H1 (cell line): ENCODE data around the gene ZNF500.

Experiments used
- CREB1 ChIP-seq: IDR thresholded peaks from 2 replicates; pipeline ENCODE4 v1.6.1; 2012; ENCODE audit warnings: inconsistent platforms
- JUN ChIP-seq: IDR thresholded peaks from 2 replicates; pipeline ENCODE4 v1.6.1; 2011; ENCODE audit warnings: low read depth, mild to moderate bottlenecking, improper control_type of control experiment, low read length
- NRF1 ChIP-seq: IDR thresholded peaks from 2 replicates; pipeline ENCODE4 v1.6.1; 2011; ENCODE audit warnings: mild to moderate bottlenecking, low read depth, low read length, improper control_type of control experiment
- POLR2A ChIP-seq, 2 experiments: IDR thresholded peaks; 1 replicate in 1 of 2; 2 replicates in 1 of 2; pipeline ENCODE4 v1.6.1; 2011; ENCODE audit warnings: low read depth in 2 of 2, low read length in 2 of 2, mild to moderate bottlenecking in 2 of 2; ENCODE audit errors: control extremely low read depth in 1 of 2
- POLR2AphosphoS5 ChIP-seq: IDR thresholded peaks from 2 replicates; pipeline ENCODE4 v1.6.1; 2011; ENCODE audit warnings: low read depth, low read length
- TAF1 ChIP-seq: IDR thresholded peaks from 2 replicates; pipeline ENCODE4 v1.6.1; 2011; ENCODE audit warnings: mild to moderate bottlenecking, low read depth, low read length
- ZNF274 ChIP-seq: IDR thresholded peaks from 2 replicates; pipeline ENCODE4 v1.7.0; 2012; ENCODE audit warnings: low read length, borderline replicate concordance; ENCODE audit errors: extremely low read depth
- TF ChIP-seq, protein P1 (sequence below), 3 experiments: IDR thresholded peaks; 1 replicate in 2 of 3; 2 replicates in 1 of 3; pipeline versions ENCODE4 v1.5.1 to v1.6.1; 2011; ENCODE audit warnings: low read length in 3 of 3, mild to moderate bottlenecking in 3 of 3, inconsistent platforms in 2 of 3, low read depth in 1 of 3, moderate library complexity in 1 of 3; ENCODE audit not compliant: insufficient read depth in 1 of 3; ENCODE audit errors: control extremely low read depth in 1 of 3
- TF ChIP-seq, protein P2 (sequence below): IDR thresholded peaks from 2 replicates; pipeline ENCODE4 v1.6.1; 2012; ENCODE audit warnings: inconsistent platforms
- TF ChIP-seq, protein P3 (sequence below): IDR thresholded peaks from 2 replicates; pipeline ENCODE4 v1.6.1; 2012; ENCODE audit warnings: low read length, inconsistent platforms

DNA sequence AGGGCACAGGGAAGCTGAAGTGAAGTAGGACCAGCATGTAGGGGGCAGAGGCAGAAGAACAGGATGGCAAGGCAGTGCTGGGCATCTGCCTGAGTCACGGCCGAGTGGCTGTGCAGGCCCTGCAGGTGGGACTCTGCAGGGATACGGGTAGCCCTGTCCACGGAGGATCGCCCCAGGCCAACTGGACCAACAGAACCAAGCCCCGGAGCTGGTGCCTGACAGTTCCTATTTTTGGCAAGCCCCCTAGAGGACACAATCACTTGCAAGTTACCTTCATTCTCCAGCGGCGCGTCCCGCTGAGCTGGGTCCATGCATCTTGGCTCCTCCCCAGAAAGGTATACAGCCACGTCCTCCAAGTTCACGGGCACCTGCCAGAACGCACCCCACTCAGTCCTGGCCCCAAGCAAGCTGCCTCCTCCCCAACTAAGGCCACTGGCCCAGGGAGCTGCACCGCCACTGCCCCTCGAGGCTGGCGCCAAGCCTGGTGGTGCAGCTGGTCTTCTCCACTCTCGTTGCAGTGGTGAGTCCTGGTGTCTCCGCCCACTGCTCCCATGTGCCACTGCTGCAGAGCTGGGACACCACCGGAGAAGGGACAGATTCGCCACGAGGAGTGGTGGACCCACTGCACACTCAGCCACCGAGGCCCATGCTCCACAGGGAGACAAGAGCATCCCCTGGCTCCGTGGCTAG lies 6.6 kb downstream of the ZNF500 start:
- TF ChIP-seq JUN (no peak), POLR2A (IDR thresholded peaks at IDR 0.05; ENCODE audit: control extremely low read depth in 1 of 2, low read depth in 2 of 2, low read length in 2 of 2) (no peak), ZNF274 (no peak), POLR2AphosphoS5 (no peak), TAF1 (no peak), CREB1 (no peak), NRF1 (no peak)
- TF ChIP-seq, protein P1, sequence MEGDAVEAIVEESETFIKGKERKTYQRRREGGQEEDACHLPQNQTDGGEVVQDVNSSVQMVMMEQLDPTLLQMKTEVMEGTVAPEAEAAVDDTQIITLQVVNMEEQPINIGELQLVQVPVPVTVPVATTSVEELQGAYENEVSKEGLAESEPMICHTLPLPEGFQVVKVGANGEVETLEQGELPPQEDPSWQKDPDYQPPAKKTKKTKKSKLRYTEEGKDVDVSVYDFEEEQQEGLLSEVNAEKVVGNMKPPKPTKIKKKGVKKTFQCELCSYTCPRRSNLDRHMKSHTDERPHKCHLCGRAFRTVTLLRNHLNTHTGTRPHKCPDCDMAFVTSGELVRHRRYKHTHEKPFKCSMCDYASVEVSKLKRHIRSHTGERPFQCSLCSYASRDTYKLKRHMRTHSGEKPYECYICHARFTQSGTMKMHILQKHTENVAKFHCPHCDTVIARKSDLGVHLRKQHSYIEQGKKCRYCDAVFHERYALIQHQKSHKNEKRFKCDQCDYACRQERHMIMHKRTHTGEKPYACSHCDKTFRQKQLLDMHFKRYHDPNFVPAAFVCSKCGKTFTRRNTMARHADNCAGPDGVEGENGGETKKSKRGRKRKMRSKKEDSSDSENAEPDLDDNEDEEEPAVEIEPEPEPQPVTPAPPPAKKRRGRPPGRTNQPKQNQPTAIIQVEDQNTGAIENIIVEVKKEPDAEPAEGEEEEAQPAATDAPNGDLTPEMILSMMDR (IDR thresholded peaks at IDR 0.05; ENCODE audit: control extremely low read depth in 1 of 3, insufficient read depth in 1 of 3, low read depth in 1 of 3, low read length in 3 of 3) = no peak
- TF ChIP-seq, protein P2, sequence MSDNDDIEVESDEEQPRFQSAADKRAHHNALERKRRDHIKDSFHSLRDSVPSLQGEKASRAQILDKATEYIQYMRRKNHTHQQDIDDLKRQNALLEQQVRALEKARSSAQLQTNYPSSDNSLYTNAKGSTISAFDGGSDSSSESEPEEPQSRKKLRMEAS = no peak
- TF ChIP-seq, protein P3, sequence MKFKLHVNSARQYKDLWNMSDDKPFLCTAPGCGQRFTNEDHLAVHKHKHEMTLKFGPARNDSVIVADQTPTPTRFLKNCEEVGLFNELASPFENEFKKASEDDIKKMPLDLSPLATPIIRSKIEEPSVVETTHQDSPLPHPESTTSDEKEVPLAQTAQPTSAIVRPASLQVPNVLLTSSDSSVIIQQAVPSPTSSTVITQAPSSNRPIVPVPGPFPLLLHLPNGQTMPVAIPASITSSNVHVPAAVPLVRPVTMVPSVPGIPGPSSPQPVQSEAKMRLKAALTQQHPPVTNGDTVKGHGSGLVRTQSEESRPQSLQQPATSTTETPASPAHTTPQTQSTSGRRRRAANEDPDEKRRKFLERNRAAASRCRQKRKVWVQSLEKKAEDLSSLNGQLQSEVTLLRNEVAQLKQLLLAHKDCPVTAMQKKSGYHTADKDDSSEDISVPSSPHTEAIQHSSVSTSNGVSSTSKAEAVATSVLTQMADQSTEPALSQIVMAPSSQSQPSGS = no peak
